HG03095 (cell line): ENCODE measurements around the gene PTPRR.
"Not testable (repeated sequence)": the region's sequence is repeated elsewhere in the genome, so short reads cannot be mapped to it uniquely, and the experiment has no call there.

Source experiments
- ATAC-seq: cut with Tn5 transposase; IDR thresholded peaks from one replicate; pipeline ENCODE4 v1.9.1; 2021; ENCODE audit warnings: moderate library complexity; ENCODE audit not compliant: unreplicated experiment

PTPRR gene

DNA sequence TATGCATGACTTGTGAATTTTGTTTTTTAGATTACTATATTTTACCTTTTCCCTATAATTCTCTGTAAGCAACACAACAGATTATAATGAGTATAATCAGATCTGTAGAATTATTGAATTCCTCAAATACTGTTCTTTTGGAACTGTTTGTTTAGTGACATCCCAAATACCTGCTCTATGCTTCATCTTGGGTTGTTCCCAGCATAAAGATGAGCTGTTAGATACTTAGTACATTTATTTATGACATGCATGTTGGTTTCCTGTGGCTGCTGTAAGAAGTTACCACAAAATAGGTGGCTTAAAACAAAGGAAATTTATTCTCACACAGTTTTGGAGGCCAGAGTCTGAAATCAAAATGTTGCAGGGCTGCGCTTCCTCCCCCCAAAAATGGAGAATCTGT, 78.4 kb downstream of the PTPRR start:
- no peak for ATAC-seq

DNA sequence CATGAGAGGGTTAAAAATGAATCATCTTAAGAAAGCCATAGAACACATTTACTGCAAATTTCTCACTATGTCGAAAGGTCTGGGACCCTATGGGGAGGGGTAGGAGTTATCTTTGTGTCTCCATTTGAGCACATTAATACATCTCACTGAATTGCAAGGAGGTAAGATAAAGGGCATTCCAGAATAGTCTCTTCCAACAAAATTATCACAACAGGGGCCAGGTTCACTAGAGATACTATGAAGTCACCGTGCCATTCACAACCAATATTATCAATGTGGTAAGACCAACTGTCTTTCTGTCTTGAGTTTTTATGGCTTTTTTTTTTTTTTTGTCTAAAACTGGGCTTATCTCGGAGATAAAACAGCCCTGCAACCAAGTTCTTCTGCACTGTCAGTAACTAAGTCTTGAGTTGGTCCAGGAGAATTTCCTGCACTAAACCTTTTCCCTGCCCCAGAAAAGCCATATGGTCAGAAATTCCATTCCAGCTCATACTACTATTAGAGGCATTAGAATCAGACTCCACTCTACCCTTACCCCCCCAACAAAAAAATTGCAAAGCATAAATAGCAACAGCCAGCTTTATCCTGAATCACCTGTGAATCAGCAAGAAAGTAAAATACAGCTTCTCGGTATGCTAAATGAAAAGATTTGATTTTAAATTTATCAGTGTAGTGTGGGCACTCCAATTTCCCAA, 79.7 kb downstream of the PTPRR start:
- ATAC-seq: no peak

DNA sequence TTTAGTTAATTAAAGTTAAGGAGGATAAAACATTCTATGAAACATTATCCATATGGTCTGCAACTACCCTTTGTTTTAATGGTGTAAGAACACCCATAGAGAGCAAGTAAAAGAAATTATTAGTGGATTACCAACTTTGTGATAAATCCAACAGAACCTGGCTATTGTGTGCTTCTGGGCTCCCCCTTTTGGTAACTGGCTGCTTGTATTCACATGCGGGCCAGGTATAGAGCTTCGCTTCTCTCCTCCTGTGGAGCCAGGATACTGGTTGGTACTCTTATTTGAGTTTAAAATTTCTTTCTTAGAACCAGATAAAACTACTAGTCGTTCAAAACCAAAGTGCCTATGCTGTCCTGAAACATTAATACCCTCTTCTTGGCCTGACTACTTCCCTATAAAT, 81.0 kb downstream of the PTPRR start:
- no peak for ATAC-seq

DNA sequence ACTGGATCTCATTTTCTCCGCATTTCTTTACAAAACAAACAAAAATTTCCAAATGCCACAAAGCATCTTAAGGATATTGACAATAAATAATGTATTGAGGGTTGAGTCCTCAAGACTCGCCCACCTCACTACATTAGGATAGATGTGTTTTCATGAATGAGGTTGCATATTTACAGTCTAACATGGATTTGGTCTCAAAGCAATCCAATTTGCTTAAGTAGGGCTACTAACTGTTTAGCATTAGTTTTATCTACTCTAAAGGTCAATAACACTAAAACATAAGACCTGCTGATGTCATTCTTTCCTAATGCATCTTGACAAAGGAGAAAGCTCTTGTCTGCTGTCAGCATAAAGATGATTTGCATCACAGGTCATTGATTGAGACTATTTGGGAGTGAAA, 82.4 kb downstream of the PTPRR start:
- ATAC-seq: no peak

DNA sequence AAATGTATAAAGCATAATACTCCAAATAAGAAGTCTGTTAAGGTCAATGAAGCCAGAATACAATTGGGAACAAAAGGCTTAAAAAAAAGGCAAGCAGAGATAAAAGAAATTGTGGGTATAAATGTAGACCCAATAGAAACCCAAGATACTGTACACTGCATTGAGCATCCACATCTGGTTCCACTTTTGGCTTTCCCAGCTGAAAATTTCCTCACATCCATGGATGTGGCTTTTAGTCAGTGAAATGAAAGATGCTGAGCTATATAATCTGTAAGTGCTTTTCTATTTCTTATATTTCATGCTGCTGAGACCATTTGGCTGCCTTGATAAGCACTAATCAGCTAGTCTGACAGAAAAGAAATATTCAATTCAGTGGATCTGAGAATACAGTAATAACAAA, 83.5 kb downstream of the PTPRR start:
- ATAC-seq: no peak

DNA sequence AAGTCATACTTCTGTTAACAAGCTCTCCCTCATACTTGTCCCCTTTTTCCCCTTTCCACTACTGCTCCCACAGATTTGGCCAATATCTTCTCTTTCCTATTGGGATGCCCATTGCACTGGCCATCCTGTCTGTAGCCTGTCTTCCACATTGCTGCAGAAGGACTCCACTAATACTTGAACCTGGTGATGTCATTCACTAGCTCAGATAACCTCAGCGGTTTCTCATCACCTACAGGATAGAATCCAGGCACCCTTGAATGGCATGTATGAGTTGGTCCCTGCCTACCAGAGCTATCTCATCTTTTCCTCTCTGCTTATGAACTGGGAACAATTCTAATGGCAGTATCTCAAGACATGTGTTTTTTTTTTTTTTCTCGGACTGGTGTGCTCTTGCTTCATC, 84.6 kb downstream of the PTPRR start:
- no peak for ATAC-seq

DNA sequence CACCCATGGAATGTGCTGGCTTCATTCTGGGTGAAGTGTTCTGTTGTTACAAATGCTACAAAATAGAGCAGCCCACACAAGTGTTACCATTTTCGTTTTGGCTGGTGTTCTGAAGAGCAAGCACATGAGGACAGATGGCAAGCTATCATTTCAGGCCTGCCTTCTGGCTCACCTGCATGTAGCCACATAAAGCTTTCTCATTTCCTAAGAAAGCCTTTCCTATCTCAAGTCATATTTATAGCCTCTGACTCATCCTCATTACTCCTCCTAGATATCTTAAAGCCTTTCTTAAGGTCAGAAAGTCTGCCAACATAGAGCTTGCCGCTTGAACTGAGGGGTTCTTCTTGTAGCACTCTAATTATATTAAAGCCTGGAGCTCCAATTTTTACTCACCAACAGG, 89.0 kb downstream of the PTPRR start:
- no peak for ATAC-seq

DNA sequence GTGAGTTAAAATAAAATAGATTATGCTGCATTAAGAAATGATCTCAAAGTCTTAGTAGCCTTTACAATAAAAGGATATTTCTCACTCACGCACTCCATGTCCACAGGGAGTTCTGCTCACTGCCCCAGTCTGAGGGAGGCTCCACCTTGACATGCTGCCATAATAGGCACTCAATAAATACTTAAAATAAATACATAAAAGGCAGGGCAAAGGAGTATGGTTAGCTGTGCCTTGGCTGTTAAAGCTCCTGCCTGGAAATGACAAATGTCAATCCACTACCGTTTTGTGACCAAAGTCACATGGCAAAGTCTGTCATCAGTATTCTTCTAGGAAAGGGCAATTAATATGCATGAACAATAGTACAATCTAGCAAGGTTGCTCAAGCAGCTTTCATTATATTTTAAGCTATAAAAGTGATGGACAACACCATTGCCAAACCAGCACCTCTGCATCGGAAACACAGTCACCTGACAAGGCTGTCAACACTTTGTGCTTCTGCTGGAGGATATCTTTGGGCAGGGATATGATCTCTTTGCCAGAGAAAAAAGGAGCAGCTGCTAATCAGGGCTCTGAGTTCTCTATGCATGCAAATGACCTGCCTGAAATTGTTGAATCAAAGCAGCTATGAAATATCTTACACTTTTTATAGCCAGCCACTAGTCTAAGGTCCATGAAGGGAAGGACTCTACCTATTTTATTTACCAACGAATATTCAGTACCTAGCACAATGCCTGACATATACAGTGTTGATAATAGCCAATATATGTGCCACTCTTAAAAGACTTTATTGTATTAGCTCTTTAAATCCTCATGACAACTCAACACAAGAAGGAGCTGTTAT, 90.1 kb downstream of the PTPRR start:
- no peak for ATAC-seq

DNA sequence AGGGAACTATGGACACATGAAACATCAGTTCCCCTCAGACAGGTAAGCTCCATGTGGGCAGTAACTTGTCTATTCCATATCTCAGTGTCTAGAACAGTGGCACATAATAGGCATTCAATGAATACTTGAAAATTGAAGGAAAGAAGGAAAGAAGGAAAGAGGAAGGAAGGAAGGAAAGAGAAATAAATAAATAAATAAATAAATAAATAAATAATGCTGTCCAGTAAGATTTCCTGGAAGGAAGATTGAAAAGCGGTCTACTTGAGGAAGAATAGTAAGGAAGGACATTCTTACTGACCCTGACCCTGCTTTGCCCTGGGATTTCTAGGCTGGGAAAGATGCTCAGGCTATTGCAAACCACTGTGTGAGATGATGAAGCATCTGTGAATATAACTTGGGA, 91.5 kb downstream of the PTPRR start:
- ATAC-seq: no peak

DNA sequence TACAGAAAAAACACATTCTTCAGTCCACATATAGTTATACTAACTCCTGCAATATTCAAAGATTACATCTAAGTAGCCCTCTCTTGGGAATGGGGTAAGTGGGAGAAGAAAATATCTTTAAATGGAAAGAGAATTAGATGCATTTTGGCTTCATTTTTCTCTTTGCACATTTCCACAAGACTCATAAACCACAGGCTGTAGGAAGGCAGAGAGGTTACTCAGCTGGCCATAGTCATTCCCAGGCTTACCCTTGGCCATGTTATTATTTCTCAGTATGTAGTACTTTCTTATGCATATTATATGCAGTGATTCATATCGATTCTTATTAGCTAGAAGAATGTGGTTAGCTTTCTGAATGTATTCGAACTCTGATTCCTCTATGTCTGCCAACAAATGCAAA, 92.2 kb downstream of the PTPRR start:
- ATAC-seq: no peak

DNA sequence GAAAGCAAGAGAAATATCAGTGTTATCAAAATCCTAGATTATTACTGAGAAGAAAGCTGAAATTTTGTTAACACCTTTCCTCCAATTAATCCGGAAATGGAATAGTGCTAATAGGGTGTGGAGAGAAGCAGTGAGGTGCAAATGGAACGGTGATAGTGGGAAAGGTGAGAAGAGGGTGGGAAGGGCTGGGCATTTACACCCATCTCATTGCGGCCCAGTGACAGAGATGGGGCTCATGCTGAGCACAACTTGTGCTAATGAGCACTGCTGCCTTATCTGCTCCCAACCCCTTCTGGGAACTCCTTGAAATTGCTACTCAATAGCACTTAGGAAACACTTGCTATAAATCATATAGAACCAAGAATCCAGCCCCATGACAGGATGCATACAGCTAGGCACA, 94.4 kb downstream of the PTPRR start:
- no peak for ATAC-seq

DNA sequence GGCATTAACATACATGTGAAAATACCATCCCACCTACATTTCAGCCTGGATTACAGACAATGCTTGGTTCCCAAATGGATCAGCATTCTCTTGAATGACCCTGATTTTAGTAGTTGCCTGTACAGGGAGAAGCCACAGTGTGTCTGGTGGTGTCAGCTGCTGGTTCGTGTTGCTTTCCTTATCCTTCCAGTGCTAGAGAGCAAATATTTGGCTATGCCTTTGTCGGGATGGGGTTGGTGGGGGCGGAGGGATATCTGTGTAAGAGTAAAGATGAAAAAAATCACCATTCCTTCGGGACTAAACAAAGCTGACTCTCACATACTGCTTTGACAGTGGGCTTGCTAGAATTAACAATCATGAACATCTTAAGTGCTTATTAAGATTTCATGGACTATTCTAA, 96.0 kb downstream of the PTPRR start:
- ATAC-seq: no peak

DNA sequence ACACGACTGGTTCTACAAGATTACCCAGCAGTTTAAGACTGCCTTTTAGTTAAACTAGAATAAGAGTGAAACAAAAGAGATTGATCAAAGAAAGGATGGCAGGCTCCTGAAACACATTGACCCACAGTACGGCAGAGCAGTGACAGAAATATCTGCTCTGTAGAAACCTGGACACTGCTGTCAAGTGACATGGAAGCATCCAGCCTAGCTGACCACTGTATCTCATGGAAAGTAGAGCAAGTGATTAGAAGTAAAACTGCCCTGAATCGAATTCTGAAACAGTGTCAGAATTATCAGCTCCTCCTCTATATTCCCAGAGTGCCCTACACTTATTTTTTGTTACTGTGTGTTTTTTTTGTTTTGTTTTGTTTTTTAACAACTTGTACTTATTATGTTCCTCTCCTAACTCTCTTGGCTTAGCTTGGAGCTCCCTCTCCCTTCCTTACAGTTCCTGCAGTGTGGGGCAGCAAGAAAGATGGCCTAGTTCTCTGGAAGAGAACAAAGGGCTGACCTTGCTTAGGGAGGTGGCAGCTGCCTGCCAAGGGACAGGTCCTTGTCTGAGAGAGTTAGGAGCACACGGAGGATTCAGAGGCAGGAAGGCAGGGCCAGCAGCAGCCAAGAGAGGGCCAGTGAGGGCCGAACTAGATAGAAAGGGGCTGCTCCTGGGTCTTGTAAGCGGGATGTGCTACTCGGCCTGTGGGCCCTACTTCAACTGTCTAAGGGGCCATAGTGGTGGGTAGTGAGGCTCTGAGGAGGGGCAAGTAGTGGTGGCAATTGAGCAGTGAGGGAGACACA, 97.2 kb downstream of the PTPRR start:
- ATAC-seq: no peak

DNA sequence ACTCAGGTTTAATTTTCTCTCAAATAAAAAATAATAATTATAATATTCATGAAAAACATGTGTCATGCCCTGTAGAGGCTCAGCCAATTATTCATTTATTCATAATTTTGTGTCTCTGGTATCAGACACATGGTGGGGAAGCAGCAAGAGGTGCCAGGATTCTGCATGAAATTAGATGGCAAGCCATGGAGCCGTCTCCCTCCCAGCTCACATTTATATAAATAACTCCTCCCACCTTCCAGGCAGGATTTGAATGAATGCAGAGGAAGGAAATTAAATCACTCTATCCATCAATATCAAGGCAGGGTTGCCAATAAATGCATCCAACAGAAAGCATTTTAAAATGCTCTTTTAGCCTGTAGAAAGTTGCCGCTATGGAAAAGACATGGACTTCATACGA, 98.1 kb downstream of the PTPRR start:
- ATAC-seq: no peak

DNA sequence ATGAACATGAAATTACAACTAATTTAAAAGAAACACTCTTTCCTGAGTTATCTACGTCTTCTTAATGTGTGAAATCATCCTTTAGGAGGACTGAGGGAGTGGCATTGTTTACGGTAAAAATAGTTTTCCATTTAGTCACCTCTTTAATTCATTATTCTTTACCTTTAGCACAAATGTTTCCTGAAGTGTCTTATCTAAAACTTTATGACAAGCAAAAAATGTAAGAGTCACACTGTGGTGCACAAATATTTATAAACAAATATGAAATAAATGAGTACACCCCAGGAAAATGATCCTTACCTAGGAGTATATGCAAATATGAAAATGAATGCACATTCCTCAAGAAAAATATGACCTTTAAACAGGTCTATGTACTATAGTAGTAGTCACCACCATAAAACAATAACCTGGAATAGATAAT, 104.6 kb downstream of the PTPRR start:
- no peak for ATAC-seq

DNA sequence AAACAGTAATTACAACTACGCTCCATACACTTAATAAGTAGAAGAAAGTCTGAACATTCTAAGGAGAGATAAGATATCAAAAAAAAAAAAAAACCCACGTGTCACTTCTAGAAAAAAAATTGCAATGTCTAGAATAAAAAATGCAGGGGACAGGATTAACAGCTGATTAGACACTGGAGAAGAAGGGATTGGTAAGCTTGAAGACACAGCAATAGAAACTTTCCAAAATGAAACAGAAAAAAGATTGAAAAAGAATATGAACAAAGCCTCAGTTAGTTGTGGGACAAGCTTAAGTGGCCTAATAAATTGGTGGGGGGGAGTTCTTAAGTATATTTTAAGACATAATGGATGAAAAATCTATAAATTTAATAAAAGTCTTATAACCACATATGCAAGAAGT, 105.5 kb downstream of the PTPRR start:
- ATAC-seq: no peak

DNA sequence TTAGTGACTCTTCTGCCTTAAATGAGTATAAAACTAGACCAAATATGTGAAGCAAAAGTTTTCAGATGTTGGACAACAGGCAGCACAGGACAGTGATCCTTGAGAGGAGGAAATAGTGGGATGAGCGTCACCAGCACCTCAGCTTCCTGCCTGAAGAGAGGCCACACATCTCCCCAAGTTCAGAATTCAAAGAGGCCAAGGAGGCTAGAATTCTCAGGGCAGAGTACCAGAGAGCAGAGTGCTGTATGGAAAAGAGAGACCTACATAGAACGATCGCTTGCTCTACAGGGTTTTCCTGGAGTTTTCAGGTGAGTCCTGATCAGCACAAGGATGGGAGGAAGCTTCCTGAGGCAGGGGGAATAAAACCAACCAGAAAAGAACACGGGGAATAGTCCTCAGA, 107.0 kb downstream of the PTPRR start:
- no peak for ATAC-seq

DNA sequence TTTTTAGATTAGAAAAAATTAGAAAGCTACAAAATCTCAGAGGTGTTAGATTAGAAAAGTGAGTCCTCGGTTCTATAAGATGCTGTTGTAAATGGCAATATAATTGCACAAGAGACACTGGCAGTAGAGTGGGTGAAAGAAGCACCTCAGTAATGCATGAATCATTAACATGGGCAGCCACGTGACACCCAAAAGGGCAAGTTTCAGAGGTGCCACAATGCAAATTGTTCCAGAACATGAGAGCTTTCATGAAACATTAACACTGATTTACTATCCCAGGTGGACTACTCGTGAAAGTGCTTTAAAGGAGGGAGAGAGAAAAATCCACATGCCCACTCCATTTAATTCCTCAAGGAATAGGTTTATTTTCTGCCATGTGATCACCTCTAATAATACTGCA, 108.4 kb downstream of the PTPRR start:
- no peak for ATAC-seq

DNA sequence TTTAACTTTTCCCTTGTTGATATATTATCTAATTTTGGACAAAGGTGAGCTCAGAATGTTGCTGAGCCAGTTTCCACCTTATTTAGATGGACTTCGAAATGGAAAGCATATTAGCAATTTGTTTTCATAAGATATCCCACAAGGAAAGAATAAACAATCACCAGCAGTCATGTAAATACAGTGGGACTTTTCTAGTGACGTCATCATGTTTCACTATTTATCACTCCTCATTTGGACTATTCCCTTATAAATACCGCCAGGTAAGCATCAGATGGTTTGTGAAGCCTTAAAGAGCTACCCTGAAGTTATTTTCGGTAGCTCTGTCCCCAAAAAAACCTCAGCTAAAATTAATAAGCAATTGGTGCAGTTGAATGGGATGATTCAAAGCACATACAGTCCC, 110.7 kb downstream of the PTPRR start:
- no peak for ATAC-seq

DNA sequence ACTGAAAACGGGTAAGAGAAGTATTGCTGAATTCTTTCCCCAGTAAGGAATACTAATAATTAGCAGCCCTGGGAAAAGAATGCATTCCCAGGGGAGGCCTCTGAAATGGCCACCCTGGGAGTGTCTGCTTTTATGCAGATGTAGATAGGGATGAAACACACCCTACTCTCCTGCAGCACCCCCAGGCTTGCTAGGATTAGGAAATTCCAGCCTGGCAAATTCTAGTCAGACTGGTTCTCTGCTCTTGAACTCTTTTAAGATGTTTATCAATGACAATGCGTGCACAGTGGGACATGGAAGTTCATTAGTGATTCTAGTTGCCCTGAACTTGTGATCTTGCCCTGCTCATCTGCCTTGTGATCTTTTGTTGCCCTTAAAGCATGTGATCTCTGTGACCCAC, 112.5 kb downstream of the PTPRR start:
- ATAC-seq: not testable (repeated sequence)

DNA sequence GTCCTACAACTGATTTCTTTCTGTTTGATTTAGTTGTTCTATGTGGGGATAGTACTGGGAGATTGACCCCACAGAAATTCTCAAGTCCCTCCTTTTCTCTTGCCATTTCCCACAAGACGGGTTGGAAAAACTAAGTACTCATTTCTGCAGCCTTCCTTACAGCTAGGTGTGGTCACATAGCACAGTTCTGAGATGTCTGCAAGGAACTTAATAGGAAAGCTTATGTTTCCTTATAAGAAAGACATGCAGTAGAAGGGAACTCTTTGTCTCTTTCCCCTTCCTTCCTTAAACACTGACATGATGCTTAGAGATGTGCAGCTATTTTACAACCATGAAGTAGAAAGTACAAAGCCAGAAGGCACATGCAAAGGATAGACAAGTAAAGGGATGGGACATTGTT, 113.7 kb downstream of the PTPRR start:
- ATAC-seq: no peak

DNA sequence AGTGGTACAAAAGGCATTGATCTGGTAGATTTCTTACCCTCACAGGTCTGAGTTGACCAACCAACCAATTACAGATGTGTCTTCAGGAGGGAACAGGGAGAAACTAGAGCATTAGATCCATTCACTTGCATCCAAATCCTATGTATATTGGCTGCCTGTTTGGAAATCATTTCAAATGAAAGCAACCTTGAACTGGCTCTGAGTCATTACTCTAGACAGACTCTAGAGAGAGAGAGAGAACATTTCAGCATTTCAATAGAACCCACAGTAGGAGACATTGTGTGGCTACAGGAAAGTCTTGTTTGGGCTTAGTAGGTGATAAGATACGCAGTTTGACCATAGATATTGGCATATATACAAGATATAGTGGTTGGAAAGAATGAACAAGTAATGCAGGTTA, 114.5 kb downstream of the PTPRR start:
- ATAC-seq: no peak
